IMR-90 (cell line): ENCODE results near the gene NCOA3. TPM values are rescaled to one million over a fixed set of nuclear protein-coding genes. Genes with fewer than 3 reads are reported as not detected.
A peak's percentile ranks its signal among the peaks of the same experiment; 100 is the strongest.

Source experiments
- ATAC-seq: fragments of 200-7000 bp; cut with Tn5 transposase; 2 replicates; pipeline ENCODE4 v1.9.1; 2020; ENCODE audit warnings: low read depth, mild to moderate bottlenecking, moderate library complexity
- BruUV-seq: library from RNA; stranded (reverse); fragments of 400-500 nt; replicated peaks from 2 replicates; lab custom pipeline; 2021; lab: Mats Ljungman, UMichigan
- CTCF ChIA-PET: fragments of 300-600 bp; formaldehyde crosslinking; extraction: SDS; loops from one replicate; lab custom pipeline; 2021; ENCODE audit warnings: antibody characterized with exemption; lab: Yijun Ruan, JAX
- POLR2A ChIA-PET: fragments of 300-600 bp; sonication (Branson Sonifier 250); formaldehyde crosslinking; loops from one replicate; lab custom pipeline; 2022; ENCODE audit warnings: antibody characterized with exemption; ENCODE audit not compliant: unreplicated experiment; lab: Charles Lee
- DNase-seq: peaks from one replicate; pipeline ENCODE4 v3.0.0; 2013
- H2AFZ ChIP-seq: replicated peaks from 2 replicates; pipeline ENCODE3; 2013; ENCODE audit warnings: low read length, mild to moderate bottlenecking; ENCODE audit not compliant: poor library complexity
- H2AK5ac ChIP-seq: 2 replicates; pipeline ENCODE4 v1.6.1; 2013; ENCODE audit warnings: low read depth, low read length, inconsistent platforms
- H2AK9ac ChIP-seq: replicated peaks from 2 replicates; pipeline ENCODE3; 2013; ENCODE audit warnings: mild to moderate bottlenecking, low read depth, low read length, moderate library complexity; ENCODE audit not compliant: poor library complexity
- H2BK120ac ChIP-seq: 2 replicates; pipeline ENCODE4 v1.6.1; 2013; ENCODE audit warnings: low read depth, low read length, inconsistent platforms
- H2BK15ac ChIP-seq: 3 replicates; pipeline ENCODE4 v1.6.1; 2013; ENCODE audit warnings: low read depth, low read length, inconsistent platforms
- H2BK20ac ChIP-seq: 2 replicates; pipeline ENCODE4 v1.6.1; 2013; ENCODE audit warnings: low read depth, mild to moderate bottlenecking, inconsistent platforms, low read length, moderate library complexity
- H2BK5ac ChIP-seq: 2 replicates; pipeline ENCODE4 v1.6.1; 2013; ENCODE audit warnings: mild to moderate bottlenecking, low read depth, low read length, inconsistent platforms; ENCODE audit not compliant: poor library complexity, severe bottlenecking
- H3K14ac ChIP-seq: replicated peaks from 2 replicates; pipeline ENCODE4 v1.6.1; 2013; ENCODE audit warnings: low read depth, low read length, inconsistent platforms
- H3K18ac ChIP-seq: 2 replicates; pipeline ENCODE4 v1.6.1; 2013; ENCODE audit warnings: low read depth, low read length, control low read depth
- H3K23ac ChIP-seq: 2 replicates; pipeline ENCODE4 v1.6.1; 2013; ENCODE audit warnings: low read depth, low read length, inconsistent platforms
- H3K27ac ChIP-seq: 2 replicates; pipeline ENCODE4 v1.5.1; 2013; ENCODE audit warnings: mild to moderate bottlenecking, control low read depth, low read length; ENCODE audit not compliant: insufficient read depth
- H3K27me3 ChIP-seq: 2 replicates; pipeline ENCODE4 v1.6.1; 2013; ENCODE audit warnings: low read length; ENCODE audit not compliant: control insufficient read depth, insufficient read depth
- H3K36me3 ChIP-seq: 2 replicates; pipeline ENCODE4 v1.6.1; 2013; ENCODE audit warnings: low read length, mixed read lengths; ENCODE audit not compliant: control insufficient read depth, insufficient read depth
- H3K4ac ChIP-seq: 2 replicates; pipeline ENCODE4 v1.6.1; 2013; ENCODE audit warnings: low read depth, low read length, inconsistent platforms
- H3K4me1 ChIP-seq: 2 replicates; pipeline ENCODE4 v1.6.1; 2013; ENCODE audit warnings: low read length, mixed read lengths; ENCODE audit not compliant: control insufficient read depth, insufficient read depth
- H3K4me2 ChIP-seq: 2 replicates; pipeline ENCODE4 v1.6.1; 2013; ENCODE audit warnings: low read depth, mild to moderate bottlenecking, control low read depth, low read length, moderate library complexity
- H3K4me3 ChIP-seq: 2 replicates; pipeline ENCODE4 v1.5.1; 2013; ENCODE audit warnings: low read depth, mild to moderate bottlenecking, control low read depth, low read length, moderate library complexity; ENCODE audit not compliant: insufficient read depth
- H3K56ac ChIP-seq: 2 replicates; pipeline ENCODE4 v1.6.1; 2013; ENCODE audit warnings: low read length, inconsistent platforms; ENCODE audit not compliant: insufficient read depth; ENCODE audit errors: extremely low read depth
- H3K79me1 ChIP-seq, 2 experiments: 2 replicates each; pipeline ENCODE4 v1.6.1; 2013; ENCODE audit warnings: low read length in 2 of 2, inconsistent platforms in 1 of 2, low read depth in 1 of 2
- H3K9ac ChIP-seq: 2 replicates; pipeline ENCODE4 v1.6.1; 2013; ENCODE audit warnings: low read depth, low read length, control low read depth
- H3K9me1 ChIP-seq: 2 replicates; pipeline ENCODE4 v1.6.1; 2013; ENCODE audit warnings: low read length, inconsistent platforms; ENCODE audit not compliant: insufficient read depth
- H3K9me3 ChIP-seq: 2 replicates; pipeline ENCODE4 v1.6.1; 2013; ENCODE audit warnings: low read length; ENCODE audit not compliant: control insufficient read depth, insufficient read depth
- H4K20me1 ChIP-seq: 2 replicates; pipeline ENCODE4 v1.6.1; 2013; ENCODE audit warnings: low read length, inconsistent platforms; ENCODE audit not compliant: insufficient read depth
- H4K5ac ChIP-seq: 2 replicates; pipeline ENCODE4 v1.6.1; 2013; ENCODE audit warnings: mild to moderate bottlenecking, low read depth, low read length, control low read depth
- H4K8ac ChIP-seq, 2 experiments: 2 replicates each; pipeline ENCODE4 v1.6.1; 2013; ENCODE audit warnings: low read depth in 2 of 2, low read length in 2 of 2, control low read depth in 1 of 2, inconsistent platforms in 1 of 2
- H4K91ac ChIP-seq: 2 replicates; pipeline ENCODE4 v1.6.1; 2013; ENCODE audit warnings: low read depth, low read length, inconsistent platforms; ENCODE audit not compliant: insufficient read depth
- BHLHE40 ChIP-seq: fragments of 150-350 bp; IDR thresholded peaks from 2 replicates; pipeline ENCODE4 v1.6.1; 2016; ENCODE audit warnings: mild to moderate bottlenecking, low read depth, low read length
- CEBPB ChIP-seq: IDR thresholded peaks from 2 replicates; pipeline ENCODE4 v1.6.1; 2012; ENCODE audit warnings: low read depth, low read length, improper control_type of control experiment
- MXI1 ChIP-seq: IDR thresholded peaks from 2 replicates; pipeline ENCODE4 v1.6.1; 2012; ENCODE audit warnings: low read depth, mild to moderate bottlenecking, low read length, moderate library complexity, borderline replicate concordance
- NFE2L2 ChIP-seq: fragments of 150-350 bp; IDR thresholded peaks from 2 replicates; pipeline ENCODE4 v1.6.1; 2016; ENCODE audit warnings: low read depth, mild to moderate bottlenecking, low read length
- POLR2A ChIP-seq: IDR thresholded peaks from 2 replicates; pipeline ENCODE4 v1.6.1; 2012; ENCODE audit warnings: mild to moderate bottlenecking, low read depth, low read length
- RAD21 ChIP-seq: IDR thresholded peaks from 2 replicates; pipeline ENCODE4 v1.6.1; 2012; ENCODE audit warnings: low read length, improper control_type of control experiment
- RCOR1 ChIP-seq: IDR thresholded peaks from 2 replicates; pipeline ENCODE4 v1.6.1; 2012; ENCODE audit warnings: mild to moderate bottlenecking, low read length, improper control_type of control experiment; ENCODE audit not compliant: insufficient replicate concordance
- SMC3 ChIP-seq: fragments of 150-350 bp; IDR thresholded peaks from 2 replicates; pipeline ENCODE4 v1.6.1; 2016; ENCODE audit warnings: low read depth, mild to moderate bottlenecking, antibody characterized with exemption, low read length, moderate library complexity
- USF2 ChIP-seq: fragments of 150-350 bp; IDR thresholded peaks from 2 replicates; pipeline ENCODE4 v1.6.1; 2017; ENCODE audit warnings: mild to moderate bottlenecking, antibody characterized with exemption, low read length, low read depth
- WGBS, 2 experiments: methylation state at CpG; one replicate each; pipeline versions ENCODE4 v1.1.5 to v1.1.7; 2013; ENCODE audit warnings: missing lambda C conversion rate in 2 of 2; ENCODE audit not compliant: insufficient read length in 1 of 2; ENCODE audit errors: extremely low coverage in 2 of 2; 5-methylcytosine and 5-hydroxymethylcytosine counted together
- dilution Hi-C: fragments of 300-500 bp; cut with HindIII; formaldehyde crosslinking; loops from one replicate; pipeline ENCODE4 v1.14.3; 2018; ENCODE audit warnings: low sequenced_read_pairs; ENCODE audit not compliant: unreplicated experiment
- in situ Hi-C: fragments of 300-500 bp; cut with MboI; formaldehyde crosslinking; loops from 3 replicates; pipeline ENCODE4 v1.14.3; 2019; ENCODE audit warnings: low sequenced_read_pairs, inconsistent platforms, mixed read lengths
- intact Hi-C: fragments of 100-400 bp; cut with micrococcal nuclease; formaldehyde crosslinking; loops from 2 replicates; pipeline ENCODE4 v1.10.0; 2022
- polyA plus RNA-seq, 3 experiments: library from polyadenylated mRNA; depleted of rRNA; stranded (reverse); fragments of >200 nt; gene quantifications; 2 replicates each; pipeline ENCODE4 v1.2.3, GENCODE V29; 2012; ENCODE audit warnings: low replicate concordance in 1 of 3
- total RNA-seq: library from RNA; depleted of rRNA; stranded (reverse); fragments of >200 nt; gene quantifications from 2 replicates; pipeline ENCODE4 v1.2.3, GENCODE V29; 2012
- TF ChIP-seq, protein P1 (sequence below): conservative IDR thresholded peaks from 2 replicates; pipeline ENCODE4 v1.5.1; 2012; ENCODE audit warnings: mild to moderate bottlenecking, low read depth, low read length, improper control_type of control experiment

Gene NCOA3
- total and polyA plus RNA-seq, 2 of the 4 experiments (the other 2 are of a cell fraction): 8.8 to 29.0 TPM

DNA sequence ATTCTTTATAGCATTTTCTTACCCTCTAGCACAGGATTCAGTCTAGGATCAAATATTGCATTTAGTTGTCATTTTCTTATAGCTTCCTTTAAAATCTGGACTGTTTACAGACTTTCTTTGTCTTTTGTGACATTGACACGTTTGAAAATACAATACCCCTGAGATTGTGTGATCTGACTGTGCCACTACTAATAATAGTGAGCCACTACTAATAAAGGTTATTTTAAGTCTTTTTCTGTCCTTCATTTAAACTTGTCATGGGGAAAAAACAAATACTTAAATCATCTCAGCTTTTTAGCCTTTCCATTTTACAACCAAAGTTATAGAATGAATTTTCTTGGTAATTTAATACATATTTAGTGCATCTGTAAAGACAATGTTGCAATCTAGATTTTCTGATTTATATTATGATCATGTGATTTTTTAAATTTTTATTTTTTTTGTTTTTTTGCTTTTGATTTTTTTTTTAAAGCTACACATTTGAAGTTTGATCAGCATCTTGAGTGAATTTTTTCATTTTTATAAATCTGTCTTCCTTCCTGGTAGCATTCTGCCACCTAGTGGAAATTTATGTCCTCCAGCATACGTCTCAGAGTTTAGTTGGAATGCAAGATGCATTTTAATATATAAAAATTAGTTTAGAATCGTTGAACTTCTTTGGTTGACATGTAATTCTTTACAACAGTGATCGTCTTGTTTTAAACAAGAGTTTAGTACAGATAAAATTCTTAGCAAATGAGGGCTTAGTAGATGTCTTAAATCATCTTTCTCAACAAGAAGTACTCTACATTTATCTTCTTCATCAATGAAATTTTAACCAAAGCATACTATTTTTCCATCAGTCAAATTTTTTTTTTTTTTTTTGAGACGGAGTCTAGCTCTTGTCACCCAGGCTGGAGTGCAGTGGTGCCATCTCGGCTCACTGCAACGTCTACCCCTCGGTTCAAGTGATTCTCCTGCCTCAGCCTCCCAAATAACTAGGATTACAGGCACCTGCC lies 119.4 kb downstream of the NCOA3 start:
- H4K8ac ChIP-seq: no peak overlapping the region
- H3K27ac ChIP-seq: no peak overlapping the region
- no peaks in the 10 kb centered on the region for H3K27me3 ChIP-seq
- ChIA-PET CTCF (interaction anchor here (0.5 to 2.4 kb wide), 9 partner anchors 11 to 882 kb away, joined by 3 to 7 read pairs (median 3); partner anchors contain the start of gene NCOA3), POLR2A (interaction anchor here (0.6 kb wide), 1 partner anchor 228 kb away, joined by 3 read pairs; no protein-coding TSS in a partner anchor)
- peaks cover 2% of the 10 kb centered on the region; the same call in 1 of the 2 replicates for H3K36me3 ChIP-seq
- in situ Hi-C loops: loop anchor here (5.0 to 10.0 kb wide), 4 partner anchors 239 to 866 kb away; no protein-coding TSS in a partner anchor
- H3K79me1 ChIP-seq: peaks cover 12 to 24% of the 10 kb centered on the region in 2 experiments
- no peaks in the 10 kb centered on the region for H3K4me1 ChIP-seq
- no peak overlapping the region for H2AK9ac ChIP-seq
- 40% methylated on average over 1 of the region's 8 CpGs; no CpG with 5 or more reads in 1 of the 2 experiments for WGBS, 2 experiments
- no peak overlapping the region for H3K4me2 ChIP-seq
- no peak overlapping the region for H2AFZ ChIP-seq
- H4K5ac ChIP-seq: no peak overlapping the region
- H4K91ac ChIP-seq: no peak overlapping the region
- no peaks in the 10 kb centered on the region; the same call in 1 of the 2 replicates for H4K20me1 ChIP-seq
- dilution Hi-C loops: no loop called here
- no peak overlapping the region for H2BK5ac ChIP-seq
- no peak overlapping the region for H3K4me3 ChIP-seq
- no peak overlapping the region for H3K23ac ChIP-seq
- no peak overlapping the region for H3K4ac ChIP-seq
- intact Hi-C loops: loop anchor here (1.0 to 5.0 kb wide), 7 partner anchors 118 to 874 kb away; no protein-coding TSS in a partner anchor
- no peak overlapping the region for H3K18ac ChIP-seq
- no peak overlapping the region for H3K56ac ChIP-seq
- ATAC-seq: peak; percentile 68
- H2BK20ac ChIP-seq: no peak overlapping the region
- H2AK5ac ChIP-seq: no peak overlapping the region
- BruUV-seq: no TSS peak
- H2BK120ac ChIP-seq: no peak overlapping the region
- no peak overlapping the region for H3K14ac ChIP-seq
- H3K9me3 ChIP-seq: no peaks in the 10 kb centered on the region
- H3K9me1 ChIP-seq: no peaks in the 10 kb centered on the region
- peak; percentile 82 for DNase-seq
- TF ChIP-seq, protein P1, sequence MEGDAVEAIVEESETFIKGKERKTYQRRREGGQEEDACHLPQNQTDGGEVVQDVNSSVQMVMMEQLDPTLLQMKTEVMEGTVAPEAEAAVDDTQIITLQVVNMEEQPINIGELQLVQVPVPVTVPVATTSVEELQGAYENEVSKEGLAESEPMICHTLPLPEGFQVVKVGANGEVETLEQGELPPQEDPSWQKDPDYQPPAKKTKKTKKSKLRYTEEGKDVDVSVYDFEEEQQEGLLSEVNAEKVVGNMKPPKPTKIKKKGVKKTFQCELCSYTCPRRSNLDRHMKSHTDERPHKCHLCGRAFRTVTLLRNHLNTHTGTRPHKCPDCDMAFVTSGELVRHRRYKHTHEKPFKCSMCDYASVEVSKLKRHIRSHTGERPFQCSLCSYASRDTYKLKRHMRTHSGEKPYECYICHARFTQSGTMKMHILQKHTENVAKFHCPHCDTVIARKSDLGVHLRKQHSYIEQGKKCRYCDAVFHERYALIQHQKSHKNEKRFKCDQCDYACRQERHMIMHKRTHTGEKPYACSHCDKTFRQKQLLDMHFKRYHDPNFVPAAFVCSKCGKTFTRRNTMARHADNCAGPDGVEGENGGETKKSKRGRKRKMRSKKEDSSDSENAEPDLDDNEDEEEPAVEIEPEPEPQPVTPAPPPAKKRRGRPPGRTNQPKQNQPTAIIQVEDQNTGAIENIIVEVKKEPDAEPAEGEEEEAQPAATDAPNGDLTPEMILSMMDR: peak; percentile 92
- TF ChIP-seq CEBPB (no peak), SMC3 (peak; percentile 83), RCOR1 (no peak), POLR2A (0 out of 2 replicates have a peak, but pooled peaks have one; percentile 34), USF2 (no peak), RAD21 (peak; percentile 91), BHLHE40 (no peak), MXI1 (no peak), NFE2L2 (no peak)
- H3K9ac ChIP-seq: no peak overlapping the region
- no peak overlapping the region for H2BK15ac ChIP-seq
